GM23338 (cell line): Measurements from ENCODE around the gene MTMR6. TPM values are rescaled to one million over a fixed set of nuclear protein-coding genes. Genes with fewer than 3 reads are reported as not detected.
"Not testable (repeated sequence)": the region's sequence is repeated elsewhere in the genome, so short reads cannot be mapped to it uniquely, and the experiment has no call there.

Experiments
- ATAC-seq: fragments of 200-7000 bp; cut with Tn5 transposase; 3 replicates; pipeline ENCODE4 v1.9.1; 2020
- DNase-seq: peaks from one replicate; pipeline ENCODE4 v3.0.0-alpha.2; 2015; ENCODE audit warnings: low spot score
- H2AFZ ChIP-seq: fragments of 200-600 bp; sonication (generic); 2 replicates; pipeline ENCODE4 v1.8.0; 2016; ENCODE audit warnings: antibody characterized with exemption, mild to moderate bottlenecking, moderate library complexity
- H3F3A ChIP-seq: fragments of 200-600 bp; sonication (generic); replicated peaks from 2 replicates; pipeline ENCODE4 v1.8.0; 2017; ENCODE audit warnings: antibody characterized with exemption, mixed run types, low read depth
- H3K27ac ChIP-seq: fragments of 200-600 bp; sonication (generic); 2 replicates; pipeline ENCODE4 v1.6.1; 2016; ENCODE audit warnings: low read depth
- H3K27me3 ChIP-seq: fragments of 200-600 bp; sonication (generic); 2 replicates; pipeline ENCODE4 v1.8.0; 2016; ENCODE audit warnings: mild to moderate bottlenecking, mixed run types, moderate library complexity; ENCODE audit not compliant: insufficient read depth
- H3K36me3 ChIP-seq: fragments of 200-600 bp; sonication (generic); 2 replicates; pipeline ENCODE4 v1.8.0; 2016; ENCODE audit warnings: mild to moderate bottlenecking; ENCODE audit not compliant: insufficient read depth
- H3K4me1 ChIP-seq: fragments of 200-600 bp; sonication (generic); 2 replicates; pipeline ENCODE4 v1.8.0; 2016; ENCODE audit warnings: mild to moderate bottlenecking, moderate library complexity; ENCODE audit not compliant: insufficient read depth
- H3K4me2 ChIP-seq: fragments of 200-600 bp; sonication (generic); 2 replicates; pipeline ENCODE4 v1.7.1; 2017; ENCODE audit warnings: mixed run types
- H3K4me3 ChIP-seq: fragments of 200-600 bp; sonication (generic); 2 replicates; pipeline ENCODE4 v1.6.1; 2016; ENCODE audit warnings: mixed run types
- H3K79me2 ChIP-seq: fragments of 200-600 bp; sonication (generic); replicated peaks from 2 replicates; pipeline ENCODE4 v1.8.0; 2017; ENCODE audit warnings: mild to moderate bottlenecking; ENCODE audit not compliant: insufficient read depth
- H3K9me2 ChIP-seq: fragments of 200-600 bp; sonication (generic); 2 replicates; pipeline ENCODE4 v1.8.0; 2017; ENCODE audit not compliant: insufficient read depth
- H4K20me1 ChIP-seq: fragments of 200-600 bp; sonication (generic); replicated peaks from 2 replicates; pipeline ENCODE4 v1.8.0; 2017; ENCODE audit warnings: mild to moderate bottlenecking; ENCODE audit not compliant: insufficient read depth
- H3K27ac Mint-ChIP-seq: 2 replicates; pipeline ENCODE4 v1.8.0; 2020; ENCODE audit warnings: inconsistent platforms, mild to moderate bottlenecking, moderate library complexity, mixed read lengths
- H3K27me3 Mint-ChIP-seq: 3 replicates; pipeline ENCODE4 v1.8.0; 2022; ENCODE audit warnings: low read depth, mild to moderate bottlenecking, moderate library complexity, mixed read lengths, inconsistent platforms; ENCODE audit not compliant: insufficient read depth, poor library complexity
- H3K36me3 Mint-ChIP-seq: 3 replicates; pipeline ENCODE4 v1.8.0; 2021; ENCODE audit warnings: low read depth, mild to moderate bottlenecking, inconsistent platforms, moderate library complexity, mixed read lengths
- H3K4me1 Mint-ChIP-seq: 3 replicates; pipeline ENCODE4 v1.8.0; 2020; ENCODE audit warnings: mild to moderate bottlenecking, inconsistent platforms, mixed read lengths
- H3K4me3 Mint-ChIP-seq: 3 replicates; pipeline ENCODE4 v1.8.0; 2021; ENCODE audit warnings: moderate library complexity, mild to moderate bottlenecking, inconsistent platforms, mixed read lengths
- H3K9me3 Mint-ChIP-seq: 3 replicates; pipeline ENCODE4 v1.8.0; 2020; ENCODE audit warnings: moderate library complexity, mild to moderate bottlenecking, inconsistent platforms, mixed read lengths
- CREB1 ChIP-seq: fragments of 250-450 bp; sonication (Bioruptor Pico); IDR thresholded peaks from 2 replicates; pipeline ENCODE4 v1.5.0; 2020; ENCODE audit warnings: low read depth, mild to moderate bottlenecking, moderate library complexity
- CTCF ChIP-seq, 2 experiments: fragments of 200-600 bp in 1 of 2; sonication (generic) in 1 of 2; conservative IDR thresholded peaks; 2 replicates each; pipeline versions ENCODE4 v1.5.1 to v1.6.1; 2016 to 2017; ENCODE audit warnings: antibody characterized with exemption in 2 of 2, low read depth in 2 of 2, mild to moderate bottlenecking in 2 of 2, moderate library complexity in 1 of 2
- ETS1 ChIP-seq: IDR thresholded peaks from 2 replicates; pipeline ENCODE4 v1.6.1; 2016; ENCODE audit warnings: antibody characterized with exemption
- EZH2 ChIP-seq: fragments of 200-600 bp; sonication (generic); IDR thresholded peaks from one replicate; pipeline ENCODE4 v1.8.0; 2017; ENCODE audit warnings: antibody characterized with exemption, mild to moderate bottlenecking, low read depth; ENCODE audit not compliant: unreplicated experiment
- EZH2phosphoT487 ChIP-seq: fragments of 200-600 bp; sonication (generic); IDR thresholded peaks from one replicate; pipeline ENCODE4 v1.8.1; 2018; ENCODE audit warnings: antibody characterized with exemption; ENCODE audit not compliant: unreplicated experiment
- STAT1 ChIP-seq: IDR thresholded peaks from one replicate; pipeline ENCODE4 v1.6.1; 2016; ENCODE audit warnings: antibody characterized with exemption; ENCODE audit not compliant: unreplicated experiment
- ZNF331 ChIP-seq: fragments of 250-450 bp; sonication (Bioruptor Pico); IDR thresholded peaks from 2 replicates; pipeline ENCODE4 v1.5.0; 2020; ENCODE audit warnings: low read depth, mild to moderate bottlenecking, moderate library complexity
- polyA plus RNA-seq: library from polyadenylated mRNA; unstranded; fragments of >200 nt; fragmentation: Nextera tagmentation; extraction: Ambion mirVana; gene quantifications from 2 replicates; pipeline ENCODE4 v1.2.1, GENCODE V29; 2016
- total RNA-seq: library from RNA; depleted of rRNA; stranded (reverse); fragments of >200 nt; shearing (Covaris generic); gene quantifications from 2 replicates; pipeline ENCODE4 v1.2.3, GENCODE V29; 2014

The MTMR6 gene
- total and polyA plus RNA-seq, 2 experiments from 2014 or later = 4.6 to 9.5 TPM

GRCh38 chr13:25318946-25319345, 31.7 kb upstream of the MTMR6 start:
- H3K27me3 ChIP-seq, H3K4me1 ChIP-seq, H2AFZ ChIP-seq, H3K4me3 Mint-ChIP-seq, ATAC-seq, H3K9me2 ChIP-seq, H3F3A ChIP-seq, DNase-seq, H3K27me3 Mint-ChIP-seq, H3K4me1 Mint-ChIP-seq, H3K79me2 ChIP-seq, H3K4me2 ChIP-seq, H3K9me3 Mint-ChIP-seq, H3K27ac ChIP-seq, H4K20me1 ChIP-seq, H3K27ac Mint-ChIP-seq, H3K4me3 ChIP-seq: not testable (repeated sequence)
- H3K36me3 Mint-ChIP-seq = peaks cover 45% of the 10 kb centered on the region; the same call in 2 of the 3 replicates
- H3K36me3 ChIP-seq = peaks cover 40% of the 10 kb centered on the region

- no peak for TF ChIP-seq ZNF331 (CRISPR knock-in tag)
- TF ChIP-seq CTCF (conservative IDR thresholded peaks at IDR 0.05; ENCODE audit: low read depth in 2 of 2) = no peak
- no peak for TF ChIP-seq EZH2phosphoT487
- no peak for TF ChIP-seq STAT1
- DNase-seq (no peak), ATAC-seq (no peak)
- Histone ChIP-seq H4K20me1 (peaks cover 3% of the 10 kb centered on the region), H2AFZ (no peak overlapping the region), H3K36me3 (peaks cover 45% of the 10 kb centered on the region), H3K4me2 (no peak overlapping the region), H3K9me2 (no peaks in the 10 kb centered on the region), H3K4me3 (no peak overlapping the region), H3K27me3 (no peaks in the 10 kb centered on the region), H3F3A (no peaks in the 10 kb centered on the region), H3K79me2 (peaks cover 27% of the 10 kb centered on the region), H3K4me1 (no peaks in the 10 kb centered on the region), H3K27ac (no peak overlapping the region)
- Mint-ChIP-seq H3K4me3 (no peak overlapping the region), H3K9me3 (no peaks in the 10 kb centered on the region), H3K36me3 (peaks cover 66% of the 10 kb centered on the region), H3K27me3 (peaks cover 1% of the 10 kb centered on the region), H3K27ac (no peak overlapping the region), H3K4me1 (no peaks in the 10 kb centered on the region)
Measured at GRCh38 chr13:25310891-25311290, 23.6 kb upstream of the MTMR6 start.

GRCh38 chr13:25306671-25307464, 19.6 kb upstream of the MTMR6 start:
- H3K9me2 ChIP-seq = no peaks in the 10 kb centered on the region
- H3K4me1 Mint-ChIP-seq = peaks cover 9% of the 10 kb centered on the region; the same call in 2 of the 3 replicates
- peaks cover 6% of the 10 kb centered on the region for H3K4me1 ChIP-seq
- peaks cover 33% of the 10 kb centered on the region for H3K36me3 ChIP-seq
- H3K9me3 Mint-ChIP-seq = no peaks in the 10 kb centered on the region
- peaks cover 61% of the 10 kb centered on the region for H3K36me3 Mint-ChIP-seq
- peaks cover 13% of the 10 kb centered on the region for H4K20me1 ChIP-seq
- TF ChIP-seq EZH2phosphoT487 (no peak), CREB1 (CRISPR knock-in tag) (no peak), EZH2 (no peak), ETS1 (no peak)
- H3K27me3 ChIP-seq = no peaks in the 10 kb centered on the region
- H3F3A ChIP-seq = no peaks in the 10 kb centered on the region
- ATAC-seq = no peak
- no peak overlapping the region for H3K4me2 ChIP-seq
- no peak for DNase-seq
- no peak overlapping the region for H3K4me3 Mint-ChIP-seq
- H3K27ac ChIP-seq = no peak overlapping the region
- H3K79me2 ChIP-seq = peaks cover 67% of the 10 kb centered on the region
- H3K4me3 ChIP-seq = no peak overlapping the region
- H2AFZ ChIP-seq = no peak overlapping the region
- no peak overlapping the region for H3K27ac Mint-ChIP-seq
- H3K27me3 Mint-ChIP-seq = no peaks in the 10 kb centered on the region
